Right lobe of liver (tissue), 4 donors: Measurements from ENCODE around the gene ADCK2.

Experiments
- CTCF ChIP-seq, 4 donors: fragments of 200-600 bp in 3 of 4; fragments of 450-650 bp in 1 of 4; IDR thresholded peaks; one replicate each; pipeline versions ENCODE4 v1.5.1 to v1.8.0; 2016 to 2022; ENCODE audit warnings: antibody characterized with exemption in 4 of 4, mild to moderate bottlenecking in 2 of 4
- POLR2A ChIP-seq: fragments of 450-650 bp; IDR thresholded peaks from one replicate; pipeline ENCODE4 v1.6.1; 2017; ENCODE audit warnings: antibody characterized with exemption, mild to moderate bottlenecking
- donor health status: DM: no; HTN: no; CAD: no.
- donor health status: DM: no; HTN: no; CAD: no.
- donor health status: DM: no; HTN: yes; CAD: no.

- TF ChIP-seq CTCF (IDR thresholded peaks at IDR 0.05) (no peak), POLR2A (no peak)
Observed at GRCh38 chr7:140714331-140715040, 41.7 kb downstream of the ADCK2 start.
